WERI-Rb-1 (cell line): ENCODE results near the gene PARM1.

ENCODE experiments used
- DNase-seq: peaks from one replicate; pipeline ENCODE4 v3.0.0-alpha.2; 2020
- H3K27ac ChIP-seq: fragments of 250-450 bp; sonication (Bioruptor Pico); 2 replicates; pipeline ENCODE4 v1.5.1; 2020; ENCODE audit warnings: mild to moderate bottlenecking, moderate library complexity
- H3K27me3 ChIP-seq: fragments of 250-450 bp; sonication (Bioruptor Pico); 2 replicates; pipeline ENCODE4 v1.5.1; 2021; ENCODE audit warnings: mild to moderate bottlenecking, low read depth, moderate library complexity; ENCODE audit not compliant: insufficient read depth, severe bottlenecking
- H3K36me3 ChIP-seq: fragments of 250-450 bp; sonication (Bioruptor Pico); 2 replicates; pipeline ENCODE4 v1.5.1; 2020; ENCODE audit warnings: mild to moderate bottlenecking, moderate library complexity
- H3K4me3 ChIP-seq: 2 replicates; pipeline ENCODE4 v1.5.1; 2011; ENCODE audit warnings: low read depth, mild to moderate bottlenecking, control low read depth, low read length
- H3K9me3 ChIP-seq: fragments of 250-450 bp; sonication (Bioruptor Pico); 2 replicates; pipeline ENCODE4 v1.5.1; 2021; ENCODE audit warnings: mild to moderate bottlenecking, moderate library complexity; ENCODE audit not compliant: severe bottlenecking
- CTCF ChIP-seq: IDR thresholded peaks from 2 replicates; pipeline ENCODE4 v1.5.1; 2011; ENCODE audit warnings: low read depth, mild to moderate bottlenecking, control low read depth, inconsistent platforms, low read length

Gene PARM1

GRCh38 chr4:74971862-74972261 is 38.9 kb downstream of the PARM1 start:
- Histone ChIP-seq H3K9me3 (no peaks in the 10 kb centered on the region), H3K36me3 (no peaks in the 10 kb centered on the region), H3K27me3 (no peaks in the 10 kb centered on the region), H3K27ac (no peak overlapping the region), H3K4me3 (no peak overlapping the region)
- DNase-seq, result no peak
- no peak for TF ChIP-seq CTCF

- H3K4me3 ChIP-seq, result no peak overlapping the region
- H3K9me3 ChIP-seq, result no peaks in the 10 kb centered on the region
- H3K36me3 ChIP-seq, result no peaks in the 10 kb centered on the region
- H3K27me3 ChIP-seq, result no peaks in the 10 kb centered on the region
- no peak overlapping the region for H3K27ac ChIP-seq
- DNase-seq, result no peak
- TF ChIP-seq CTCF, result no peak
Measured at GRCh38 chr4:74975082-74975481, 42.2 kb downstream of the PARM1 start.

GRCh38 chr4:74975848-74976824 is 43.2 kb downstream of the PARM1 start:
- Histone ChIP-seq H3K27me3 (no peaks in the 10 kb centered on the region), H3K4me3 (no peak overlapping the region), H3K27ac (no peak overlapping the region), H3K36me3 (no peaks in the 10 kb centered on the region), H3K9me3 (no peaks in the 10 kb centered on the region)
- no peak for DNase-seq
- no peak for TF ChIP-seq CTCF

- Histone ChIP-seq H3K36me3 (no peaks in the 10 kb centered on the region), H3K9me3 (no peaks in the 10 kb centered on the region), H3K27ac (no peak overlapping the region), H3K4me3 (no peak overlapping the region), H3K27me3 (no peaks in the 10 kb centered on the region)
- DNase-seq, result no peak
- no peak for TF ChIP-seq CTCF
Measured at GRCh38 chr4:74982546-74983252, 49.8 kb downstream of the PARM1 start.

GRCh38 chr4:74983253-74983635 is 50.3 kb downstream of the PARM1 start:
- no peak overlapping the region for H3K27ac ChIP-seq
- no peaks in the 10 kb centered on the region for H3K36me3 ChIP-seq
- no peaks in the 10 kb centered on the region for H3K27me3 ChIP-seq
- no peak for TF ChIP-seq CTCF
- H3K4me3 ChIP-seq, result no peak overlapping the region
- no peak for DNase-seq
- no peaks in the 10 kb centered on the region for H3K9me3 ChIP-seq
